Astrocyte of the cerebellum (primary cell): ENCODE results near the gene TYW1.
"Not testable (repeated sequence)": the region's sequence is repeated elsewhere in the genome, so short reads cannot be mapped to it uniquely, and the experiment has no call there.

ENCODE experiments used
- DNase-seq: peaks from one replicate; pipeline ENCODE4 v3.0.0-alpha.2; 2011; ENCODE audit warnings: low read depth
- H3K4me3 ChIP-seq: 2 replicates; pipeline ENCODE4 v1.5.1; 2011; ENCODE audit warnings: mild to moderate bottlenecking, low read depth, low read length, moderate library complexity
- CTCF ChIP-seq: IDR thresholded peaks from 2 replicates; pipeline ENCODE4 v1.5.1; 2012; ENCODE audit warnings: low read length, low read depth, moderate library complexity, mild to moderate bottlenecking; ENCODE audit errors: missing control alignments
- in situ Hi-C: cut with HindIII; loops from 2 replicates; pipeline ENCODE4 v1.10.0; 2017; ENCODE audit warnings: low sequenced_read_pairs

TYW1 gene

GRCh38 chr7:67022511-67022910 lies 25.9 kb downstream of the TYW1 start:
- in situ Hi-C loops, result no loop called here
- no peak for DNase-seq
- TF ChIP-seq CTCF, result no peak
- no peak overlapping the region for H3K4me3 ChIP-seq

- DNase-seq, in situ Hi-C loops, H3K4me3 ChIP-seq: not testable (repeated sequence)
Measured at GRCh38 chr7:67025459-67025858, 28.8 kb downstream of the TYW1 start.

GRCh38 chr7:67031685-67032084 lies 35.1 kb downstream of the TYW1 start:
- in situ Hi-C loops, DNase-seq, H3K4me3 ChIP-seq: not testable (repeated sequence)

- in situ Hi-C loops, result no loop called here
- TF ChIP-seq CTCF, result no peak
- DNase-seq, result no peak
- no peak overlapping the region for H3K4me3 ChIP-seq
Measured at GRCh38 chr7:67033251-67033650, 36.6 kb downstream of the TYW1 start.

- H3K4me3 ChIP-seq, DNase-seq, in situ Hi-C loops: not testable (repeated sequence)
Measured at GRCh38 chr7:67036432-67037395, 40.1 kb downstream of the TYW1 start.

- DNase-seq, in situ Hi-C loops, H3K4me3 ChIP-seq: not testable (repeated sequence)
- TF ChIP-seq CTCF, result peak; percentile 16
Measured at GRCh38 chr7:67040832-67041231, 44.2 kb downstream of the TYW1 start.

- in situ Hi-C loops, DNase-seq, H3K4me3 ChIP-seq: not testable (repeated sequence)
Measured at GRCh38 chr7:67042781-67043558, 46.3 kb downstream of the TYW1 start.

GRCh38 chr7:67043559-67043930 lies 46.9 kb downstream of the TYW1 start:
- H3K4me3 ChIP-seq, DNase-seq, in situ Hi-C loops: not testable (repeated sequence)

- no peak overlapping the region for H3K4me3 ChIP-seq
- no peak for DNase-seq
- no peak for TF ChIP-seq CTCF
- in situ Hi-C loops, result no loop called here
Measured at GRCh38 chr7:67045496-67045995, 48.9 kb downstream of the TYW1 start.

- H3K4me3 ChIP-seq, in situ Hi-C loops, DNase-seq: not testable (repeated sequence)
Measured at GRCh38 chr7:67046819-67047218, 50.2 kb downstream of the TYW1 start.

GRCh38 chr7:67049908-67050307 lies 53.3 kb downstream of the TYW1 start:
- DNase-seq, in situ Hi-C loops, H3K4me3 ChIP-seq: not testable (repeated sequence)

- H3K4me3 ChIP-seq, in situ Hi-C loops, DNase-seq: not testable (repeated sequence)
Measured at GRCh38 chr7:67052161-67052560, 55.5 kb downstream of the TYW1 start.
